Testis (tissue), 2 donors: ENCODE data around the gene ALDOC.

Experiments used
- CTCF ChIP-seq, 3 experiments: fragments of 450-650 bp in 2 of 3; fragments of 200-600 bp in 1 of 3; sonication (generic) in 1 of 3; IDR thresholded peaks; one replicate each; pipeline ENCODE4 v1.5.1; 2016 to 2019; ENCODE audit warnings: antibody characterized with exemption in 3 of 3, mild to moderate bottlenecking in 2 of 3, moderate library complexity in 1 of 3
- POLR2A ChIP-seq: fragments of 450-650 bp; IDR thresholded peaks from one replicate; pipeline ENCODE4 v1.6.1; 2017; ENCODE audit warnings: antibody characterized with exemption, mild to moderate bottlenecking, moderate library complexity

GRCh38 chr17:28551421-28552175 lies 25.1 kb downstream of the ALDOC start:
- TF ChIP-seq CTCF (IDR thresholded peaks at IDR 0.05) (no peak), POLR2A (no peak)
